ENCODE results near the gene MESP2.
A peak's percentile ranks its signal among the peaks of the same experiment; 100 is the strongest.

Gene MESP2

DNA sequence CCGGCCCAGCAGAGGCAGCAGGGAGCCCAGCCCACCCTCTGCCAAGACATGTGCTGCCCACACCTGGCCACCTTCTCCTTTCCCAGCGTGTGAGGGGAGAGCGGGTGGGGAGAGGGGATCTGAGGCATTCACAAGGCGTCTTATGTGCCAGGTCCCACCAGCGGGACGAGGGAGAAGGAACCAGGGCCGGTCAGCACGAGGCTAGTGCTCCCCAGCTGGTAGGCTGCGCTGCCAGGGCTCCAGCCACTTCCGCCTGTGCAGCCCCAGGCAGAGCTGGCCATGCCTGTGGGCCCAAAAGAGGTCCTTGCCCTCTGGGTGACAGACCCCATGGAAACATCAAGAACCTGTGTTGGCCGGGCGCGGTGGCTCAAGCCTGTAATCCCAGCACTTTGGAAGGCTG is 31.0 kb upstream of the MESP2 start:
- no CpG with 5 or more reads among the region's 13 CpGs for WGBS (ENCODE audit: extremely low coverage, insufficient coverage, insufficient read length)
- Histone ChIP-seq H3K27ac (ENCODE audit: low read depth, low read length) (no peak overlapping the region), H3K36me3 (ENCODE audit: control insufficient read depth in 1 of 2, insufficient read depth in 2 of 2, low read length in 2 of 2) (no peaks in the 10 kb centered on the region), H3K4me3 (ENCODE audit: low read depth, low read length) (peak overlapping the region; percentile 30), H3K4me1 (ENCODE audit: control insufficient read depth in 1 of 2, insufficient read depth in 2 of 2, low read length in 2 of 2) (peaks cover under 1 to 1% of the 10 kb centered on the region in 2 experiments), H3K18ac (ENCODE audit: low read length) (no peak overlapping the region), H3K4ac (ENCODE audit: low read depth, low read length) (no peak overlapping the region), H3K79me2 (ENCODE audit: control insufficient read depth, insufficient read depth, low read length, poor library complexity) (no peaks in the 10 kb centered on the region), H4K8ac (ENCODE audit: low read depth, low read length) (no peak overlapping the region), H3K23ac (ENCODE audit: low read length) (no peak overlapping the region), H2AFZ (ENCODE audit: insufficient read depth, low read length, poor library complexity) (no peak overlapping the region), H2AK5ac (ENCODE audit: low read length) (no peak overlapping the region), H3K79me1 (ENCODE audit: low read length) (no peaks in the 10 kb centered on the region), H3K9ac (ENCODE audit: low read length) (no peak overlapping the region), H2BK12ac (ENCODE audit: low read length) (no peak overlapping the region), H3K9me3 (ENCODE audit: insufficient read depth, low read depth, low read length) (peaks cover 7% of the 10 kb centered on the region), H2BK120ac (ENCODE audit: insufficient read depth, low read length, poor library complexity) (no peak overlapping the region), H3K4me2 (ENCODE audit: low read length) (no peak overlapping the region), H3K27me3 (ENCODE audit: insufficient read depth, low read length) (peaks cover 28% of the 10 kb centered on the region), H3K14ac (ENCODE audit: low read length) (no peak overlapping the region), H4K91ac (ENCODE audit: low read depth, low read length) (no peak overlapping the region), H4K12ac (ENCODE audit: low read depth, low read length) (no peak overlapping the region), H2BK5ac (ENCODE audit: low read depth, low read length, poor library complexity) (no peak overlapping the region)
- DNase-seq: no peak

DNA sequence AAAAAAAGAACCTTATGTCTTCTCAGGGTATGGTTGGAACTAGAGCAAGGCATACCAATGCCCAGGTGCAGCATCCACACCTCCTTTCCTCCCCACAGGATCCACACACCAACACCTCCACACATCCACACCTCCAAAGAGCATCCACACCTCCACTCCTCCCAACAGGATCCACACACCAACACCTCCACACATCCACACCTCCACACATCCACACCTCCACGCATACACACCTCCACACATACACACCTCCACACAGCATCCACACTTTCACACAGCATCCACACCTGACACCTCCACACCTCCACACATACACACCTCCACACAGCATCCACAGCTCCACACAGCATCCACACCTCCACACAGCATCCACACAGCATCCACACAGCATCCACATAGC is 30.4 kb upstream of the MESP2 start:
- H3K79me2 ChIP-seq (ENCODE audit: control insufficient read depth, insufficient read depth, low read length, poor library complexity): no peaks in the 10 kb centered on the region
- no peak overlapping the region for H3K4ac ChIP-seq (ENCODE audit: low read depth, low read length)
- H3K36me3 ChIP-seq (ENCODE audit: control insufficient read depth in 1 of 2, insufficient read depth in 2 of 2, low read length in 2 of 2): no peaks in the 10 kb centered on the region
- H3K4me3 ChIP-seq (ENCODE audit: low read depth, low read length): peak overlapping the region; percentile 32
- H3K23ac ChIP-seq (ENCODE audit: low read length): no peak overlapping the region
- H3K18ac ChIP-seq (ENCODE audit: low read length): no peak overlapping the region
- H4K8ac ChIP-seq (ENCODE audit: low read depth, low read length): no peak overlapping the region
- no peak overlapping the region for H2AFZ ChIP-seq (ENCODE audit: insufficient read depth, low read length, poor library complexity)
- H3K9me3 ChIP-seq (ENCODE audit: insufficient read depth, low read depth, low read length): peaks cover 7% of the 10 kb centered on the region
- no peak overlapping the region for H2BK12ac ChIP-seq (ENCODE audit: low read length)
- no peak overlapping the region for H3K9ac ChIP-seq (ENCODE audit: low read length)
- H4K12ac ChIP-seq (ENCODE audit: low read depth, low read length): no peak overlapping the region
- no peak overlapping the region for H3K4me2 ChIP-seq (ENCODE audit: low read length)
- no peaks in the 10 kb centered on the region for H3K79me1 ChIP-seq (ENCODE audit: low read length)
- no peak overlapping the region for H2AK5ac ChIP-seq (ENCODE audit: low read length)
- peaks cover 5 to 6% of the 10 kb centered on the region in 2 experiments for H3K4me1 ChIP-seq (ENCODE audit: control insufficient read depth in 1 of 2, insufficient read depth in 2 of 2, low read length in 2 of 2)
- no peak overlapping the region for H2BK5ac ChIP-seq (ENCODE audit: low read depth, low read length, poor library complexity)
- no peak overlapping the region for H4K91ac ChIP-seq (ENCODE audit: low read depth, low read length)
- peaks cover 30% of the 10 kb centered on the region for H3K27me3 ChIP-seq (ENCODE audit: insufficient read depth, low read length)
- no peak overlapping the region for H3K14ac ChIP-seq (ENCODE audit: low read length)
- WGBS (ENCODE audit: extremely low coverage, insufficient coverage, insufficient read length): no CpG with 5 or more reads among the region's 1 CpG
- DNase-seq: no peak
- H3K27ac ChIP-seq (ENCODE audit: low read depth, low read length): no peak overlapping the region
- no peak overlapping the region for H2BK120ac ChIP-seq (ENCODE audit: insufficient read depth, low read length, poor library complexity)

DNA sequence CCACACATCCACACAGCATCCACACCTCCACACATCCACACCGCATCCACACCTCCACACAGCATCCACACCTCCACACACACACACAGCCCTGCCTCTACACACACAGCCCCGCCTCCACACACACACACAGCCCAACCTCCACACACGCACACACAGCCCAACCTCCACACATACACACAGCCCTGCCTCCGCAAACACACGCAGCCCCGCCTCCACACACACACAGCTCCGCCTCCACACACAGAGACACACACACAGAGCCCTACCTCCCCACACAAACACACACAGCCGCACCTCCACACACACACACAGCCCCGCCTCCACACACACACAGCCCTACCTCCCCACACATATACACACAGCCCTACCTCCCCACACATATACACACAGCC is 29.7 kb upstream of the MESP2 start:
- H3K4me2 ChIP-seq (ENCODE audit: low read length): no peak overlapping the region
- H3K79me2 ChIP-seq (ENCODE audit: control insufficient read depth, insufficient read depth, low read length, poor library complexity): peaks cover 4% of the 10 kb centered on the region
- H3K27me3 ChIP-seq (ENCODE audit: insufficient read depth, low read length): peaks cover 30% of the 10 kb centered on the region
- no peak overlapping the region for H4K12ac ChIP-seq (ENCODE audit: low read depth, low read length)
- H3K23ac ChIP-seq (ENCODE audit: low read length): no peak overlapping the region
- H3K4me3 ChIP-seq (ENCODE audit: low read depth, low read length): peak overlapping the region; percentile 55
- H2BK120ac ChIP-seq (ENCODE audit: insufficient read depth, low read length, poor library complexity): no peak overlapping the region
- no peak overlapping the region for H4K91ac ChIP-seq (ENCODE audit: low read depth, low read length)
- peaks cover 6% of the 10 kb centered on the region for H3K79me1 ChIP-seq (ENCODE audit: low read length)
- no peaks in the 10 kb centered on the region for H3K36me3 ChIP-seq (ENCODE audit: control insufficient read depth in 1 of 2, insufficient read depth in 2 of 2, low read length in 2 of 2)
- no peak overlapping the region for H2AFZ ChIP-seq (ENCODE audit: insufficient read depth, low read length, poor library complexity)
- H3K27ac ChIP-seq (ENCODE audit: low read depth, low read length): no peak overlapping the region
- H3K18ac ChIP-seq (ENCODE audit: low read length): no peak overlapping the region
- peaks cover 9 to 11% of the 10 kb centered on the region in 2 experiments for H3K4me1 ChIP-seq (ENCODE audit: control insufficient read depth in 1 of 2, insufficient read depth in 2 of 2, low read length in 2 of 2)
- no peak for DNase-seq
- H3K14ac ChIP-seq (ENCODE audit: low read length): no peak overlapping the region
- no peak overlapping the region for H2BK12ac ChIP-seq (ENCODE audit: low read length)
- H2AK5ac ChIP-seq (ENCODE audit: low read length): no peak overlapping the region
- WGBS (ENCODE audit: extremely low coverage, insufficient coverage, insufficient read length): no CpG with 5 or more reads among the region's 9 CpGs
- peaks cover 7% of the 10 kb centered on the region for H3K9me3 ChIP-seq (ENCODE audit: insufficient read depth, low read depth, low read length)
- no peak overlapping the region for H3K9ac ChIP-seq (ENCODE audit: low read length)
- H3K4ac ChIP-seq (ENCODE audit: low read depth, low read length): no peak overlapping the region
- no peak overlapping the region for H4K8ac ChIP-seq (ENCODE audit: low read depth, low read length)
- no peak overlapping the region for H2BK5ac ChIP-seq (ENCODE audit: low read depth, low read length, poor library complexity)

DNA sequence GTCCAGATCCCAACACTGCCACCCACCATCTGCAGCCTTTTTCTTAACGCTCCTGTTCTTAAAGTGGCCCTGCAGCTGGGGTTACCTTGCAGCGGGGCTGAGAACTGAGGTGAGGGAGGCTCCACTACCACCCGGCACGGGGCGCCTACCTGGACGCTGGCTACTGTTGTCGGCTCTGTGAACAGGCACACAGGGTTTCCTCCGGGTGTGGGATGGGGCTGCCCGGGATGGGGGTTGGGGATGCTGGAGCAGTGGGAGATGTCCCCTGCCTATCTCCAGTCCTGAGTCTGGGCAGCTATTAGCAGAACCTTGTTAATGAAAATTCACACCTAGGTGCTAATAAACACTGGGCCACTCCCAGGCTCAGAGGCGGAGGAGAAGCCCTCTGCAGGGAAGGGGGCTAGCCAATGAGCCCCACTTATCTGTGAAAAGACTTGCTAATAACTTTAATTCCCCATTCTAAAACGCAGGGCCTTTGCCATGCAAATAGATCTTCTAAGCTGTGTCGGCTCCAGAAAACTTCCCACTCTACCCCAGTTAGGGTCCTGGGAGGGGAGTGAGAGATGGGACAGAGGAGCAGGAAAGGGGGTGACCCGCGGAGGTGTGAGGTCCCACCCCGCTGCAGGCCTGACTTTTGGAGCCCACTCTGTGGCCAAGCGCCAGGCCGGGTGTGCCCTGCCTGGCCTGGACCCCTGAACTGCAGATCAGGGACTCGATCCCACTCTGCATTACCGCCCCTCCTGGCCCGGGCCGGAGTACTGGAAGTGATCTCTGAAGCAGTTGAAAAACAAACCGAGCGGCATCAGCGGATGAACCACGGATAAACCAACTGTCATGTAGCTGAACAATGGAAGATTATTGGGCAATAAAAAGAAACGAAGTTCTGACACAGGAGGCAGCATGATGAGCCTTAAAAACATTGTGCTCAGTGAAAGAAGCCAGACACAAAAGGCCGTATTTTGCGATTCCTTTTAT is 28.1 kb upstream of the MESP2 start:
- H3K79me2 ChIP-seq (ENCODE audit: control insufficient read depth, insufficient read depth, low read length, poor library complexity): peaks cover 4% of the 10 kb centered on the region
- no peak overlapping the region for H3K27ac ChIP-seq (ENCODE audit: low read depth, low read length)

More for the DNA sequence above, 28.1 kb upstream of the MESP2 start:
- no peak overlapping the region for H2AK5ac ChIP-seq (ENCODE audit: low read length)
- H3K27me3 ChIP-seq (ENCODE audit: insufficient read depth, low read length): peaks cover 30% of the 10 kb centered on the region
- H4K12ac ChIP-seq (ENCODE audit: low read depth, low read length): no peak overlapping the region
- H3K4me2 ChIP-seq (ENCODE audit: low read length): no peak overlapping the region
- no peak overlapping the region for H3K4ac ChIP-seq (ENCODE audit: low read depth, low read length)
- no peak for DNase-seq
- H4K8ac ChIP-seq (ENCODE audit: low read depth, low read length): no peak overlapping the region
- H4K91ac ChIP-seq (ENCODE audit: low read depth, low read length): no peak overlapping the region
- no peak overlapping the region for H2AFZ ChIP-seq (ENCODE audit: insufficient read depth, low read length, poor library complexity)
- no peaks in the 10 kb centered on the region for H3K36me3 ChIP-seq (ENCODE audit: control insufficient read depth in 1 of 2, insufficient read depth in 2 of 2, low read length in 2 of 2)
- H3K4me3 ChIP-seq (ENCODE audit: low read depth, low read length): no peak overlapping the region
- H2BK120ac ChIP-seq (ENCODE audit: insufficient read depth, low read length, poor library complexity): no peak overlapping the region
- no peak overlapping the region for H2BK12ac ChIP-seq (ENCODE audit: low read length)
- peaks cover 18 to 20% of the 10 kb centered on the region in 2 experiments for H3K4me1 ChIP-seq (ENCODE audit: control insufficient read depth in 1 of 2, insufficient read depth in 2 of 2, low read length in 2 of 2)
- no peak overlapping the region for H3K14ac ChIP-seq (ENCODE audit: low read length)
- H3K9me3 ChIP-seq (ENCODE audit: insufficient read depth, low read depth, low read length): peaks cover 7% of the 10 kb centered on the region
- H3K18ac ChIP-seq (ENCODE audit: low read length): no peak overlapping the region
- H3K9ac ChIP-seq (ENCODE audit: low read length): no peak overlapping the region
- H3K23ac ChIP-seq (ENCODE audit: low read length): no peak overlapping the region
- H2BK5ac ChIP-seq (ENCODE audit: low read depth, low read length, poor library complexity): no peak overlapping the region
- no CpG with 5 or more reads among the region's 28 CpGs for WGBS (ENCODE audit: extremely low coverage, insufficient coverage, insufficient read length)
- H3K79me1 ChIP-seq (ENCODE audit: low read length): peaks cover 6% of the 10 kb centered on the region
